CD4-positive, alpha-beta T cell treated with Interleukin-21 for 1 hour (primary cell): ENCODE measurements around the gene PTPRT.

Experiments
- DNase-seq: peaks from one replicate; pipeline ENCODE4 v3.0.0-alpha.2; 2020

The PTPRT gene

DNA sequence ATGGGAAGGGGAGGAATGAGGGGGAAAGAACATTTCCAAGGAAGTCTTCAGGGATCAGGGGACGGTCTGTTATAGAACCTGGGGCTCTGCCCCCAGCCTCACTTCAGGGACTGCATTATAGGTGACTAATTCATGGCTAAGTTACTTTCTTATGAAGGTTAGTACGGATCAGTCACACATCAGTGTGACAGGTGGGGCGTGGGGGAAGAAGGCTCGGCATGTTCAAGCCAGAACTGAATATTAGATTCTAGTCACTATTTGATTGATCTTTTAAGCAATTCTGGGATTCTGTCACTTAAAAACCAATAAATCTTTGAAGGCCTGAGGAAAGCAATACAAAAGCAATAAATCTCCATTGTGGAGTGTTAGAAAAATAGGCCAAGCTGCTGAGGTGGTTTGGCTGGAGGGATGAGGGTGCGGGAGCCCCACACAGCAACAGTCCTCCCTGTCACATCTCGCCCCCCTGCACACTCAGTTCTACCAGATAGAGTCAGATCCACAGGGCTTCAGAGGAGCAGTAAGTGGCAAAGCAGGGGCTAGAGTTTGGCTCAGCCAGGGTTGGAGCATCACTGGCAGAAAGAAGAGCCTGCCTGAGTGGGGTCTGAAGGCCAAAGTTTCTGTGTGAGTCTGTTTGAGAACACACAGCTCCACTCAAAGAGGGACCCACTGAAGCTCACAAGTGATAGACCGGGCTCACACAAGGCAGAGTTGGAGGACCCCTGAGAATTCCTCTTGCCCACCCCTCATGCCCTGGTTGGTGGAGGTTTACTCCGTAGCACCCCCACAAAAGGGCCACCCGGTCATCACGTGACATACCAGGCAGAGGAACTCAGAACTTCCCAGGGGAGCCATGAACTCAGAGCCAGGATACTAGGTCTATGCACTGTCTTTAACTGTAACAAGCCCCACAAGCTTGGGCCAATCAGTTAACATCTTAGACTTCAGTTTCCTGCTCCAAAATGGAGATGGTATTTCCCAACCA, 843.2 kb downstream of the PTPRT start:
- DNase-seq = no peak

DNA sequence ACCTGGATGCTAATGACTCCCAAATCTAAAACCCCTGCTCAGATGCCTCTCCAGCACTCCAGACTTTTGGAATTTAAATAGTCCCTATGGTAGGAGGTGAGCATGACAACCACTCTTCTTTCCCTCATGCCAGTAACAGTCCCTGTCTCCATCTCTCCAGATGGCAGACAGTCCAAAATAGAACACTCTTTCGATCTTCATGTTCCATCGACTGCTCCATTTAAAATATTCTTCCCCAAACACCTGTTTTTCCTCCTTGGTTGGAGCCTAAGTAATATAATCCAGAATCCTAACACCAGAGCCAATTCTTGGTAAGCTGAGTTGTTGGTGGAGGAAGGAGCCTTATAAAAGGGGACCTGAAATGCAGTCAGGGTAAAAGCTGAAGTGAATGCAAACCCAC, 848.1 kb downstream of the PTPRT start:
- DNase-seq = no peak

DNA sequence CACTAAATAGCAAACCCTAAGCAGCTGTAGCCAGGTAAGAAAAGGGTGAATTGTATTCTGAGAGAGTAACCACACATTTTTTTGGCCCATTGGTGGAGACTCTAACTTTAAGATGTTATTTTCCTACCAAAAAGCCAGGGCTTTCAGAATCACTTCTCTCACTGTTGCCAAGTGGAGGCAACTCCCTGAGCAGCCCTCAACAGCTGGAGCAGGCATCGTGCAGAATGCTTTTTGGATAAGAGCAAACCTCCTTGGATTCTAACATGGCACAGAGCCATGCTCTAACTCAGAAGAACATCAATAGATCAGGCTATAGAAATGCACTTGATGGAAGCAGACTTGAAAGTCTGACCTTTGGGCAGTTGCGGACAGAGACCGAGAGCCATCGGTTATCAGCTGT, 849.3 kb downstream of the PTPRT start:
- no peak for DNase-seq

DNA sequence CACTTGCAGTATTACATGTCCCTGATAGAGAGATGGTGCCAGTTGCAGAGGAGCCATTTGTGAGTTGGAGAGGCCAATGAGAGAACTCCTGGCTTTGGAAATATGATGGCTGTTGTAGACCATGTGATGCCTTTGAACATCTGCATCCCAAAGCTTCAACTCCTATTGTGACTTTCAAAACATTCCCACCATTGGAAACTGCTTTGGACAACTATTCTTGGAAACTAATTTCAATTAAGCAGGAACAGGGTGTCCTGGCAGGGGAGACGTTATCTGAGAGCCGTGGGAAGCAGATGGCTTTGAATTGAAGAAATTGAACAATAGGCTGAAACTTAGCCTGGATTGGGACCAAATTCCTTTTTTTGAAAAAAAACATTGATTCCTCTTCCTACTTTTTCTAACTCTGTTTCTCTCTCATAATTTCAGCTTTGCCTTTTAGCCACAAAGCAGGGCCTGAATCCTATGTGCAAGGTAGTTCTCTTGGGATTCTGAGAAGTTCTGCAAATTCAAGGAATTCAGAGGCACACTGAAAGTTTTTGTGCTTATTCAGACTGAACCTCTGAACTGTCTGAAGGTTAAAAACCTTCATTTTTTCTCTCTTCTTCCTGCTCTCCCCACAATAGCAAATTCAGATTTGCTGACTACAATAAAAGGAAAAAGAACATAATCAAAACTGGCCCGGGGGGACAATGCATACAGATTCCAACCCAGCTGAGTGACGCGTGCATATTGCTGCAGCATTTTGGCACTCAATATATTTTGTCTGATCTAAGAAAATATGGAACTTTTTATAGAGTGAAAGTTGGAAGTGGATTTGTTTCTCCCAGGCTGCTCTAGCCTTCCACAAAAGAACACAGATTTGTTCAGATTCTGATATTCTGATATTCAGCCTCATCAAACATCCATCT, 851.2 kb downstream of the PTPRT start:
- DNase-seq = no peak

DNA sequence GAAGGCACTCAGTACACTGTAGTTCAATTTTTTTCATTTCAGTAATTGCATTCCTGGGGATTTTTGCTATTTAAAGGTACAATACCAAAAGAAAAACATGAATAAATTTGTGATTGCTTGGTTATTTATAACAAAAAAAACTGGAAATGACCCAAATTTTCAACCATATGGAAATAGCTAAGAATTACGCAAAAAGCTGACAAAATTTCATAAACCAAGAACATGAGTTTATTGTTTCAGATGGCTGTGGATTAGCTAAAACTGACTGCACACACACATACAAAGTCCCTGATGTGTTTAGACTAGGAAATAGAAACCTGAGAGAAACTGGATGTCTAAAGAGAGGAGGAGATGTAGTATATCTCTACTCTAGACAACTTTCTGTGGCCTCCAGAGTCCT, 853.1 kb downstream of the PTPRT start:
- no peak for DNase-seq

DNA sequence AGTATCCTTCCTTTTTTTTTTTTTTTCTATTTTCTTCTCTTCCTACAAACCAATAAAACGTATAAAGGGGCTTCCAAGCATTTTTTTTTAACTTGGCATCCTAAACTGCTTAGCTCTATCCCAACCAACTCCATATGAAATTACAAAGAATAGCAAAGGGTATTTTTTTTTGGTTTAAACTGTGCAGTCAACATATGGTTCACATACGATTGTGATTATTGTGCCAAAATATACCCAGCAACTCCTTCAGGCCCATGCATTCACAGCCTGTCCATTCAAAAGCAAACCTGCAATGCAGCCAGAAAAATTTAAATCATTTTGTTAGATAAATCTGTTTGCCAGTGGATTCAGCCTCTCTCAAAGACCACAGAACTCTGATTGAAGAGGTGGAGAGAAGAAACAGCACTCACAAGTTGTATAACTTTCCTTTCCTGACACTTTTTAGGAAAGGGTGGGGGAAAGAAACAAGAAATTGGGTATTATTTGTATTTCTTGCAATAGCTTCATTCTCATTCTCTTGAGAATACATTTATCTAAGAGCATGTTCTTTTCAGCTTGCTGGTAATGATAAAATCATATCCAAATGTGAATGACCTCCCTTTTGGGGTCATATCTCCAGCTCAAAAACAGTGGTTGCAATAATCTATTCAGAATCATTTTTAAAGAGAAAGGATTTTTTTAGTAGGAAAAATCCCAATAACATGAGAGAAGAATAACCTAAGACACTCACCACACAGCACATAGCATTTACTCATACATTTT, 870.3 kb downstream of the PTPRT start:
- no peak for DNase-seq

DNA sequence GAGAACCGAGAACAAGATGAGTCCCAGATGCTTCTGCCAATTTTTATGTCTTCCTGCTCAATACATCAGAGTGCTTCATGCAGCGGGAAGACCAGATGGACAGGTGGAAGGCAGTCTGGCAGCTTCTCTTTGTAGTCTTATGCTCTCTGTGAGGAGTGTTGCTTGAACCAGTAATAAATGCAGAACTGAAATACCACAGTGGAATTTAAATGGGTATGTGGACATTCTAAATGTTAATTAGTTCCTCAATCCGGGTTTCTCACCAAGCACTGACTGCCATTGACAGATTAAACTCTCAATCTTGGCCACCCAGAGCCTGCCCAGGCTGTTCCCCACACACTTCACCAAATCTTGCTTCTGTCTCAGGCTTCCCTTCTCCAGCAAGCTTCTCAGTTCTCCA, 876.0 kb downstream of the PTPRT start:
- no peak for DNase-seq

DNA sequence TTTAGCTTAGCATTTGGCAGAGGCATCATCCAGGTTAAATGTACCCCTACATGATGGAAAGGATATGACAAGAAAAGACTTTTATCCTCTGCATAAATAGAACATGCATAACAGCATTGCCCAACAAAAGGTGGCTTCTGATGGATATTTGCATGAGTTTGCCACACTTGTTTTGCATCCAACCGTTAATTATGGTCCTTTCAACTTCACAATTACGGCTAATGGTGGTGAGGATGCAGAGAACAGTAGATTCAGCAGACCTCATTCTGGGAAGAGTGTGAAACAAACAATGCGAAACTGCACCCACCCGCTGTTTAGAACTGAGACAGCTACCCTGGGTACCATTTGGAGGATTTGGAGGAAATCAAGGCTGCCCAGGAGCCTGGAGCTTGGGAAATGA, 880.7 kb downstream of the PTPRT start:
- DNase-seq = no peak

DNA sequence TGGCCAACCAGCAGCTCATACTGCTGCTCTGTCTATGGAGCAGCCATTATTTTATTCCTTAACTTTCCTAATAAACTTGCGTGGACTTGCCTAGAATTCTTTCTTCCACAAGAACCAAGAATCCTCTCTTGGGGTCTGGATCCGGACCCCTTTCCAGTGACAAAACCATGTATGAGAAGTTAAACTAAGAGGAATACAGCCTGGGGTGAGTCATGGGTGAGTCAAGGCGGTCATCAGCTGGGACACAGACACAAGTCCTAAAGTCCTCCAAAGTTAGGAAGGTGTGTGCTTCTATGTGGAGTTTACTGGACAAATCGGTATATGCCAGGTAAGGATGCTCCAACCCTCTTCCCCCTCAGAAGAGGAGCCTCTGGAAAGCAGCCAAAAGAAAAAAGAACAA, 881.5 kb downstream of the PTPRT start:
- DNase-seq = no peak

DNA sequence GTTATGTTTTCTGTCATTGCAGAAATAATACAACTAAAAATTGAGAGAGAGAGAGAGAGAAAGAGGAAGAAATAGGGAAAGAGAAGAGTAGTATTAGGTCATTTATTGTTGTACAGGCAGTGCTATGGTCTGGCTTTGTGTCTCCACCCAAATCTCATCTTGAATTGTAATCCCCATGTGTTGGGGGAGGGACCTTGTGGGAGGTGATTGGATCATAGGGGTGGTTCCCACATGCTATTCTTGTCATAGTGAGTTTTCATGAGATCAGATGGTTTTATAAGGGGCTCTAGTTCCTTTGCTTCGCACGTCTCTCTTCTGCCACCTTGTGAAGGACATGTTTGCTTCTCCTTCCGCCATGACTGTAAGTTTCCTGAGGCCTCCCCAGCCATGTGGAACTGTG, 894.1 kb downstream of the PTPRT start:
- no peak for DNase-seq

DNA sequence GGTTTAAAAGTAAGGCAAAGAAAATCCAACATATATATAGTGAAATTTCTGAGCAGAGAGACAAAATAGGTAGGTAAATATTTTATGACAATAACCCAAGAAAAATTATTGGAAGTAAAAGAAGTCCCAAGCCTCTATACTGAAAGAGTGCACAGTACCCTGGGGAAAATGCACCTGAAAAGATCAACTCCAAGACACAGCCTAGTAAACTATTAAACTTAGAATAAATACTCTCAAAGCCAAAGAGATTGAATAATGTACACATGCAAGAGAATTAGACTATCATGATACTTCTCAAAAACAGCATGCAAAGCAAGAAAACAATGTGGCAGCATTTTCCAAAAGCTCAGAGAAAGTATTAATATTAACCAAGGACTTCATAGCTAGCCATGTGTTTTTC, 894.7 kb downstream of the PTPRT start:
- no peak for DNase-seq

DNA sequence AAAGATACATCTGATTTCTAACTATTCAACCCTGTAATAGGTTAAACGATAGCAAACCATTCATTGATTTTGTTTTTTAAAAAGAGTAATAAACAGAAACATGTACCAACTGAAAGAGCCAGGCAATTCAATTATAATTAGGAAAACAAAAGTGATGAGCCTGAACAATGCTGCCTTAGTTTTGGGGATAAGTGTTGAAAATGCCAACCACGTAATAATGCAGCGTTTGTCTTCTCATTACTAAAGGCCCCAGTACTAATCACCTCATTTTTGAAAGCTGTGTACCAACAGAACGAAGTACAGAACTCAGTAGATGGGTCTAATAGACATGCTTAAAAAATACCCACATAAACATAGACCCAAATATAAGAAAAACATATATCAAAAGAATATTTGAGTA, 907.9 kb downstream of the PTPRT start:
- DNase-seq = no peak

DNA sequence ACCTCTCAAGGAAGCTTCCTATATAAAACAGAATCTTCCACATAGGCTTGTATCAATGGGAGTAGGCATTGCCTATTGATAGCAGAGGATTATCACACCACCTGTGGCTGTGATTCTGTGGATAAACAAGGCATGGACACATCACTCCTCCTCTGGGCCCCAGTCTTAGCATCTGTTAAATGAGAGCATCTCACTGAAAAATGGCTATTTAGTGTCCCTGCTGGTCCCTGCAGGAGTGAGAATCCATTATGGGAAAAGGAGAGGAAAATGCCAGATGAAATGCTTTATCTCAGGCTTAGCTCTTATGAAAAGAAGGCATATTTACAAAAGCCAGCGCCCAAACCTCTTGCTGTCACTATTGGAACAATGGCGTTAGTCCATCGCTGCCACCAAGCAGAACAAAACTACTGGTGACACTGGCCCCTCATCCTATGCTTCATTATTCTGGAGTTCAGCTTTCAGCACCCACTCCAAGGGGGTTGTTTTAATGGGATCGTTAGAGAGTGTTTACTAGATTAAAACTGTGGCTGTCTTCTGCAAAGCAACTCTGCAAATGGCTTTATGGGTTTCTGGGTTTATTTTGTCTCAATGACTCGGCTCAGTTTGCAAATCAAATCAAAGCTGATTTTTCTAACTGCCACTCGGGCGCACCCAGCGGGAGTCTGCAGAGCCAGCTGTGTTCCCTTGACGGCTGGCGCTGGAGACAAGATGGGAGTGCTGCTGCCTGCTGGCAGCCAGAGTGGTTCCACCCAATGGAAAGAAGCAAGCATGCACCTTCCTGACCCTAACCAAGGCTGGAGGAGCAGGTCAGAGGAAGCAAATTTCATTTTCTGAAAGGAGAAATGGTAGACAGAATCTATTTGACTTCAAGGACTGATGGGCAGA, 912.7 kb downstream of the PTPRT start:
- no peak for DNase-seq

DNA sequence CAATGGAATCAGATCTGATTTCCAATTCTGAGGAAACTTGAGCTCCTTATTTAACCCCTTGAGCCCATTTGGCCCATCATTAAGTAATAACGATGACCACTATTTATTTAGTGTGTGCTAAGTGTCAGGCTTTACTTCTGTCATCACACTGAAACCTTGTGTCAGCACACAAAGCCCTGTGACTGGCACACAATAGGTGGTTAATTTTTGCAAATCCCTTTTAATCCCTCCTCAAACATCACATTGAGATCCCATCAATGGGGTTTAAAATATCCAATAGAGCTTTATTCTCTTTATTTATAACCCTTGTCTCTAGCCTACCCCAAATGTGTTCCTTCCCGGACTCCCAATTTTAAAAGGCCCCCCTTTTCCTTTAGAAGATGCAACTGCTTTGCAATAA, 914.7 kb downstream of the PTPRT start:
- no peak for DNase-seq

DNA sequence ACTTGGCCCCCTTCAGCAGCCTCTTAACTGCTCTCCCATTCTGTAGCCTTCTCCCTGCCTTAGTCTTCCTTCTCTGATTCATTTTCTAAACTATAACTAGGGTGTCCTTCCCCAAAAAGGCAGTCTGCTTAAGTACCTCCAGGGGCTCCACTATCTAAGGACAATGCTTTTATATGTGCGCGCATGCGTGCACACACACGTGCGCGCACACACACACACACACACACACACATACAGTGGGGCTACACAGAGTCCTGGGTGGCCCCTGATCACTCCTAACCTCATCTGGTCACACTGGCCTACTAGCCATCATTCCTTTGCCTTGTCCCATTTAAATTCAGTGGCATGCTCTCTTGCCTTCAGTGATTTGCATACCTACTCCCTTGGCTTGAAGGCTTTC, 917.2 kb downstream of the PTPRT start:
- DNase-seq = no peak

DNA sequence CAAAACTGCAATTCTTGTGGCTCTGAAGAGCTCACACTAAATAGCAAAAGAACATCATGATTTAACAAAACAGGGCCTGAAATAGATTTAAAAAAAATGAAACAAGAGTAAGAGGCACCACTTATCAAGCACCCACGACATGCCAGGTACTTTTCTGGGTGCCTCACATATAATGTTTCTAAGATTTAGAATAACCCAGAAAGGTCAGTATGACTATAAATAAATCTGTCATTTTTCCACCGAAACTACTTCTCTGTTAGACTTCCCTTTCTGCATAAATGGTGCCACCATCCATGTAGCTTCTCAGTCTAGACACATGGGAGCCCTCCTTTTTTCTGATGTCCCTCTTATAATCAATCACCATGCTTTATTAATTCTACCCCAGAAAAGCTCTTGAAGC, 919.2 kb downstream of the PTPRT start:
- DNase-seq = no peak

DNA sequence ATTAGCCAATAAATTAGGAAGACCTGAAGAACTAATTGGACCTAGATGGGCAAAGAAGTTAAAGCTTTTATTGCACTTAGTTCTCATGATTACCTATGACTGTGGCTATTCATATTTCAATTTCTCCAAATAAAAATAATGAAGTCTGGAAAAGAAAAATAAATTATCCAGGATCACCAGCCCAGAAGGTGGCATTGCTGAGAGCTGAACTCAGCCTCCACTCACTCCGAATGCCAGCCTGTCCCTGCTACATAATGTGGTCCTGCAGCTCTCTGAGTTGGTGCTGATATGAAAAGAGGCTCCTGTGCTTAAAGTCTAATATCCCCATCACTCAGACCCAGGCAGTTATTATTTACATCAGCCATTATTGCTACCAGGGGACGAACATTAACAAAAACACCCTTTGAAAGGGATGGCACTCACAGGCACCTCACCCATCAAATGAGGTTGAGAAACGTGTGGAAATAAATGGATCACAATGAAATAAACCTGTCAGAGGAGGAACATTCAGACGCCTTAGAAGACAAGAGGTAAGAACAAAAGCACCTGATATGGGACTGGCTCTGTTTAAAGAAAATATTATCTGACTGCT, 921.8 kb downstream of the PTPRT start:
- no peak for DNase-seq

DNA sequence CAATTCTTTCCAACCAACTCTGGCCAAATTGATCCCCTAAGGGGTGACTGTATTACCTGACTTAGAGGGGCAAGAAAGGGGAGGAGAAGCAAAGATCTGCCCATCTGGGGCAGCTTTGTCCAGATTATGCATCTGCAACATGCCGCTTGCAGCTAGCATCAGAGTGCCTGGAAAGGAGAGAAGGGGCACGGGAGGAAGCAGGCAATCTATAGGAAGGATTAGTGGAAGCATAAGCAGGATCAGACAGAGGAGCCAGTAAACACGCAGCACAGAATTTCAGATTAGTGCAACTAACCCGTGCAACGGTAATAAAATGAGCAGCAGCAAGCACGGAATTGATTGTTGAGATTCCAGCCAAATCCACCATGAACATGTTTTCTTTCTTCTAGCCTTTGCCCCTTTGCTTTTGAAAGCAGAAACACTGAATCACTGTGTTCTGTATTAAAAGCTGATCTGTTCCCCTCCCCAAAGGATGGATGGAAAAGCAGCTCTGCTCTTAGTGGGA, 927.9 kb downstream of the PTPRT start:
- no peak for DNase-seq

DNA sequence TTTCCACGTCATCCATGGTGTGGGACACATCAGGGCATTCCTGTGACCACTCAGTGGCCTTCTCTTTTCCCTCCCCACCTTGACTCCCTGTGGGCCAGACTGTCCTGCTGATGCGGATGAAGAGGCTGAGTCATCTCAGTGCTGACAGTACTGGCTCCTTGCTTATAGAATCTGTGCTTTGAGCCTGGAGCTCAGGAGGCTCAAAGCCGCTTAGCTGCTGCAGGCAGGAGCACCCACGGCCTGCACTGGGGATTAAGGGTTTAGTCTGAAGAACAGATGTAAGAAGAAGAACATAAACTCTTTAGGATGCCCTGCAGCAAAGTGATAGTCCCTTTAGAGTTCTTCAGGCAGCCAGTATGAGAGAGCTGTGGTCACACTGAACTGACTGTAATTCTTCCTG, 929.5 kb downstream of the PTPRT start:
- DNase-seq = no peak

DNA sequence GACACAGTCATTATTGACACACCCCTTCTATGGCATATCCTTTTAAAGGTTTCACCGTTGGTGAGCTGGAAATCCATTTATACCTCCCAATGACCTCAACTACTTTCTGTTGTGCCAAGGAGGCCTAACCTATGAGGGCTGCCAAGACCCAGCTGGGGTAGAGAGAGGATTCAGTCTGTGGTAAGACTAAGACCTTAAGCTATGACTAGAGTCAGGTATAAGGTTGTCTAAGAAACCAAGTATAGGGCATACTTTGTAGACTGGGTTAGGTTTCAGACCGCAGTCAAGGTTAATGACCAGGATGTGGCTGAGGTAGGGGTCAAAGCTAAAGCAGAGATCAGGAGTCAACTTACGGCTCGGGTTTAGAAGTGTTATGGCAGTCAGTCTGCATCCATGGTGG, 930.3 kb downstream of the PTPRT start:
- no peak for DNase-seq

DNA sequence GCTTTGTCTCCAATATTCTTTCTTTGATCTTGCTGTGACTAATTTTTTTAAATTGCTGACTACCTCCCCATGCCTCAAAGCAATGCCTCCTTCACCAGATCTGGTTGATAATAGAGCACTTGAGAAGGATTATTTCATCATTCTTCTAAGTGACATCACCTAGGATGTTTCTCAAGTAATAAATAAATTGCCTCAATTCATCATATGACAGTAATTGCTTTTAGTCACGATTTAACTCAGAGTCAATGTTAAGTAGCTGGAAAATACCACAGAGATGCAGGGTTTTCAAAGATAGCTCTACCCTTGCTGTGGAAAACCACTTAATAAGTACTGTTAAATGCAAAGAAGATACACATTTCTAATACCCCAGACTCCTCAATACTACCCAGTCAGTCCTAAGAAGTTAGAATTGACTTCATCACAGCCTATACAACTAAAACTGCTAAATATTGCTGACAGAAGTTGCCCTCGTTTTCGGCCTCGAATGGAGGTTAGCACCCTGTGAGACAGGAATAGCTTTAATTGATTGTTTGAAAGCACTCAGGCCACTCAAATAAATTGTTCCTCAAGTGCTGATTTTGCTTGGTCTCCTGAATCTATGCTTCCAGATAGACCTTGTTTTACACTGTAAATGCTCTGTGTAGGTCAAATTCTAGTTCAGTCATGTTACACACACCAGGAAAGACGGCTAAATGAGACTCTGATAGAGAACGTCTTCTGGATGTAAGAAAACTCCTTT, 931.0 kb downstream of the PTPRT start:
- no peak for DNase-seq
